ENCODE measurements around the gene RUNX2. TPM values are rescaled to one million over a fixed set of nuclear protein-coding genes. Genes with fewer than 3 reads are reported as not detected.

Gene RUNX2
- total and polyA plus RNA-seq, 9 donors = 0.34 to 2.0 (median 0.67) TPM

- no peaks in the 10 kb centered on the region for H3K4me1 ChIP-seq (ENCODE audit: control insufficient read depth, insufficient read depth, low read length)
- H3K9me3 ChIP-seq (replicated peaks; ENCODE audit: control insufficient read depth, low read depth, low read length) = no peaks in the 10 kb centered on the region
- no peak overlapping the region for H3K4me3 ChIP-seq (ENCODE audit: low read length)
Measured at GRCh38 chr6:45398075-45398813, 70.1 kb downstream of the RUNX2 start.

GRCh38 chr6:45400021-45400420 is 71.9 kb downstream of the RUNX2 start:
- Histone ChIP-seq H3K4me3 (ENCODE audit: low read length) (no peak overlapping the region), H3K9me3 (replicated peaks; ENCODE audit: control insufficient read depth, low read depth, low read length) (no peaks in the 10 kb centered on the region), H3K4me1 (ENCODE audit: control insufficient read depth, insufficient read depth, low read length) (no peaks in the 10 kb centered on the region), H3K36me3 (ENCODE audit: control insufficient read depth, insufficient read depth, low read length) (no peaks in the 10 kb centered on the region), H3K27ac (ENCODE audit: low read length) (no peak overlapping the region), H3K27me3 (ENCODE audit: control insufficient read depth, insufficient read depth, low read length) (no peaks in the 10 kb centered on the region)
- WGBS (ENCODE audit: insufficient coverage) = no CpG with 5 or more reads among the region's 2 CpGs
- no peak for DNase-seq

More at GRCh38 chr6:45398075-45398813, 70.1 kb downstream of the RUNX2 start:
- H3K27ac ChIP-seq (ENCODE audit: low read length) = no peak overlapping the region
- no peak for DNase-seq
- no peaks in the 10 kb centered on the region for H3K27me3 ChIP-seq (ENCODE audit: control insufficient read depth, insufficient read depth, low read length)
- no CpG with 5 or more reads among the region's 2 CpGs for WGBS (ENCODE audit: insufficient coverage)
- no peaks in the 10 kb centered on the region for H3K36me3 ChIP-seq (ENCODE audit: control insufficient read depth, insufficient read depth, low read length)

- H3K4me1 ChIP-seq (ENCODE audit: control insufficient read depth, insufficient read depth, low read length) = no peaks in the 10 kb centered on the region
- no peaks in the 10 kb centered on the region for H3K9me3 ChIP-seq (replicated peaks; ENCODE audit: control insufficient read depth, low read depth, low read length)
- no peak overlapping the region for H3K4me3 ChIP-seq (ENCODE audit: low read length)
- no peak for DNase-seq
- no CpG with 5 or more reads among the region's 5 CpGs for WGBS (ENCODE audit: insufficient coverage)
- no peak overlapping the region for H3K27ac ChIP-seq (ENCODE audit: low read length)
- H3K27me3 ChIP-seq (ENCODE audit: control insufficient read depth, insufficient read depth, low read length) = peaks cover 5% of the 10 kb centered on the region
- no peaks in the 10 kb centered on the region for H3K36me3 ChIP-seq (ENCODE audit: control insufficient read depth, insufficient read depth, low read length)
Measured at GRCh38 chr6:45411959-45412358, 83.8 kb downstream of the RUNX2 start.

- Histone ChIP-seq H3K4me3 (ENCODE audit: low read length) (no peak overlapping the region), H3K36me3 (ENCODE audit: control insufficient read depth, insufficient read depth, low read length) (no peaks in the 10 kb centered on the region), H3K4me1 (ENCODE audit: control insufficient read depth, insufficient read depth, low read length) (peaks cover 10% of the 10 kb centered on the region), H3K27ac (ENCODE audit: low read length) (no peak overlapping the region), H3K27me3 (ENCODE audit: control insufficient read depth, insufficient read depth, low read length) (peaks cover 24% of the 10 kb centered on the region), H3K9me3 (replicated peaks; ENCODE audit: control insufficient read depth, low read depth, low read length) (no peaks in the 10 kb centered on the region)
- 0% methylated on average over 1 of the region's 2 CpGs for WGBS (ENCODE audit: insufficient coverage)
- no peak for DNase-seq
Measured at GRCh38 chr6:45415315-45415714, 87.2 kb downstream of the RUNX2 start.

- Histone ChIP-seq H3K27ac (ENCODE audit: low read length) (no peak overlapping the region), H3K4me3 (ENCODE audit: low read length) (no peak overlapping the region), H3K9me3 (replicated peaks; ENCODE audit: control insufficient read depth, low read depth, low read length) (no peaks in the 10 kb centered on the region), H3K27me3 (ENCODE audit: control insufficient read depth, insufficient read depth, low read length) (peaks cover 30% of the 10 kb centered on the region), H3K4me1 (ENCODE audit: control insufficient read depth, insufficient read depth, low read length) (peaks cover 16% of the 10 kb centered on the region), H3K36me3 (ENCODE audit: control insufficient read depth, insufficient read depth, low read length) (no peaks in the 10 kb centered on the region)
- DNase-seq = no peak
- 70% methylated on average over 2 of the region's 3 CpGs for WGBS (ENCODE audit: insufficient coverage)
Measured at GRCh38 chr6:45415788-45416518, 87.8 kb downstream of the RUNX2 start.

GRCh38 chr6:45416700-45417099 is 88.6 kb downstream of the RUNX2 start:
- no peaks in the 10 kb centered on the region for H3K36me3 ChIP-seq (ENCODE audit: control insufficient read depth, insufficient read depth, low read length)
- peaks cover 37% of the 10 kb centered on the region for H3K27me3 ChIP-seq (ENCODE audit: control insufficient read depth, insufficient read depth, low read length)
- H3K4me1 ChIP-seq (ENCODE audit: control insufficient read depth, insufficient read depth, low read length) = peaks cover 22% of the 10 kb centered on the region
- H3K9me3 ChIP-seq (replicated peaks; ENCODE audit: control insufficient read depth, low read depth, low read length) = no peaks in the 10 kb centered on the region
- no peak overlapping the region for H3K27ac ChIP-seq (ENCODE audit: low read length)
- DNase-seq = no peak
- H3K4me3 ChIP-seq (ENCODE audit: low read length) = no peak overlapping the region
- WGBS (ENCODE audit: insufficient coverage) = no CpG with 5 or more reads among the region's 2 CpGs

GRCh38 chr6:45417436-45417835 is 89.3 kb downstream of the RUNX2 start:
- Histone ChIP-seq H3K9me3 (replicated peaks; ENCODE audit: control insufficient read depth, low read depth, low read length) (no peaks in the 10 kb centered on the region), H3K27ac (ENCODE audit: low read length) (no peak overlapping the region), H3K4me3 (ENCODE audit: low read length) (no peak overlapping the region), H3K27me3 (ENCODE audit: control insufficient read depth, insufficient read depth, low read length) (peaks cover 44% of the 10 kb centered on the region), H3K4me1 (ENCODE audit: control insufficient read depth, insufficient read depth, low read length) (peaks cover 27% of the 10 kb centered on the region), H3K36me3 (ENCODE audit: control insufficient read depth, insufficient read depth, low read length) (no peaks in the 10 kb centered on the region)
- DNase-seq = no peak
- no CpG with 5 or more reads among the region's 2 CpGs for WGBS (ENCODE audit: insufficient coverage)

- H3K27ac ChIP-seq (ENCODE audit: low read length) = no peak overlapping the region
- peaks cover 64% of the 10 kb centered on the region for H3K27me3 ChIP-seq (ENCODE audit: control insufficient read depth, insufficient read depth, low read length)
- no peaks in the 10 kb centered on the region for H3K9me3 ChIP-seq (replicated peaks; ENCODE audit: control insufficient read depth, low read depth, low read length)
- peaks cover 40% of the 10 kb centered on the region for H3K4me1 ChIP-seq (ENCODE audit: control insufficient read depth, insufficient read depth, low read length)
- 3% methylated on average over 30 of the region's 38 CpGs for WGBS (ENCODE audit: insufficient coverage)
- H3K36me3 ChIP-seq (ENCODE audit: control insufficient read depth, insufficient read depth, low read length) = no peaks in the 10 kb centered on the region
- H3K4me3 ChIP-seq (ENCODE audit: low read length) = peak overlapping the region; percentile 5
- DNase-seq = peak; percentile 33
Measured at GRCh38 chr6:45419571-45420082, 91.5 kb downstream of the RUNX2 start.

- Histone ChIP-seq H3K4me1 (ENCODE audit: control insufficient read depth, insufficient read depth, low read length) (peaks cover 40% of the 10 kb centered on the region), H3K9me3 (replicated peaks; ENCODE audit: control insufficient read depth, low read depth, low read length) (no peaks in the 10 kb centered on the region), H3K4me3 (ENCODE audit: low read length) (no peak overlapping the region), H3K36me3 (ENCODE audit: control insufficient read depth, insufficient read depth, low read length) (no peaks in the 10 kb centered on the region), H3K27me3 (ENCODE audit: control insufficient read depth, insufficient read depth, low read length) (peaks cover 64% of the 10 kb centered on the region), H3K27ac (ENCODE audit: low read length) (no peak overlapping the region)
- WGBS (ENCODE audit: insufficient coverage) = 3% methylated on average over 17 of the region's 40 CpGs
- peak; percentile 26 for DNase-seq
Measured at GRCh38 chr6:45420083-45420908, 92.2 kb downstream of the RUNX2 start.
